Stimulated activated CD4-positive, alpha-beta T cell treated with anti-CD3 and anti-CD28 coated beads, Interleukin-12 subunit alpha, Interleukin-12 subunit beta, amount 100 ng/mL, for 48 hours (primary cell): Measurements from ENCODE around the gene DENND5A.
A peak's percentile ranks its signal among the peaks of the same experiment; 100 is the strongest.

Experiments
- DNase-seq, 3 donors: peaks; one replicate each; pipeline ENCODE4 v3.0.0-alpha.2; 2020; ENCODE audit warnings: low read depth in 2 of 3, low spot score in 1 of 3

DENND5A gene

GRCh38 chr11:9141186-9141585, 124.0 kb downstream of the DENND5A start:
- no peak for DNase-seq

- no peak for DNase-seq
These were observed 125.4 kb downstream of the DENND5A start for GRCh38 chr11:9139628-9140357.

GRCh38 chr11:9138612-9139579, 126.3 kb downstream of the DENND5A start:
- peak in 2 of 3 donors; percentile 4 to 28 for DNase-seq

- DNase-seq = no peak
These were observed 127.1 kb downstream of the DENND5A start for GRCh38 chr11:9138133-9138453.

GRCh38 chr11:9137293-9138132, 127.6 kb downstream of the DENND5A start:
- DNase-seq = peak; percentile 53 to 61 (median 58)

GRCh38 chr11:9136741-9137140, 128.4 kb downstream of the DENND5A start:
- no peak for DNase-seq

GRCh38 chr11:9133956-9134355, 131.2 kb downstream of the DENND5A start:
- no peak for DNase-seq

- DNase-seq = no peak
These were observed 132.8 kb downstream of the DENND5A start for GRCh38 chr11:9132203-9132878.

GRCh38 chr11:9130297-9130696, 134.9 kb downstream of the DENND5A start:
- DNase-seq = no peak

GRCh38 chr11:9126636-9127035, 138.5 kb downstream of the DENND5A start:
- DNase-seq = no peak

GRCh38 chr11:9125185-9125886, 139.8 kb downstream of the DENND5A start:
- DNase-seq = no peak

GRCh38 chr11:9123595-9124304, 141.4 kb downstream of the DENND5A start:
- DNase-seq = no peak

- DNase-seq = no peak
These were observed 143.7 kb downstream of the DENND5A start for GRCh38 chr11:9121469-9121796.

GRCh38 chr11:9120664-9121468, 144.3 kb downstream of the DENND5A start:
- no peak for DNase-seq

- no peak for DNase-seq
These were observed 146.9 kb downstream of the DENND5A start for GRCh38 chr11:9118277-9118676.

- no peak for DNase-seq
These were observed 153.1 kb downstream of the DENND5A start for GRCh38 chr11:9112075-9112474.

GRCh38 chr11:9109858-9110731, 155.1 kb downstream of the DENND5A start:
- no peak for DNase-seq

GRCh38 chr11:9104580-9104979, 160.6 kb downstream of the DENND5A start:
- DNase-seq = no peak
